SK-N-MC (cell line): ENCODE results near the gene CITED4.

Experiments
- DNase-seq: peaks from one replicate; pipeline ENCODE4 v3.0.0-alpha.2; 2011; ENCODE audit warnings: low read depth, low spot score
- H3K27ac ChIP-seq: fragments of 200-600 bp; sonication (generic); 2 replicates; pipeline ENCODE4 v1.5.1; 2016; ENCODE audit warnings: mixed run types
- H3K36me3 ChIP-seq: fragments of 200-600 bp; sonication (generic); 2 replicates; pipeline ENCODE4 v1.6.1; 2017; ENCODE audit warnings: antibody characterized with exemption, low read length, mixed read lengths; ENCODE audit not compliant: insufficient read depth
- H3K4me3 ChIP-seq: fragments of 200-600 bp; sonication (generic); 2 replicates; pipeline ENCODE4 v1.5.1; 2016
- H3K9ac ChIP-seq: fragments of 200-600 bp; sonication (generic); 2 replicates; pipeline ENCODE4 v1.8.0; 2017; ENCODE audit warnings: mixed run types, mixed read lengths; ENCODE audit not compliant: insufficient read length
- H3K9me3 ChIP-seq: fragments of 200-600 bp; sonication (generic); 2 replicates; pipeline ENCODE4 v1.6.1; 2017; ENCODE audit warnings: low read depth, mild to moderate bottlenecking, antibody characterized with exemption, low read length, moderate library complexity, mixed read lengths
- EZH2 ChIP-seq: fragments of 200-600 bp; sonication (generic); IDR thresholded peaks from one replicate; pipeline ENCODE4 v1.6.1; 2017; ENCODE audit warnings: antibody characterized with exemption
- FOXP2 ChIP-seq: optimal IDR thresholded peaks from 2 replicates; pipeline ENCODE3; 2011; ENCODE audit warnings: mild to moderate bottlenecking, moderate library complexity; ENCODE audit not compliant: insufficient read depth; ENCODE audit errors: extremely low read length, control extremely low read depth
- POLR2AphosphoS5 ChIP-seq: IDR thresholded peaks from 2 replicates; pipeline ENCODE4 v1.6.1; 2012; ENCODE audit warnings: mild to moderate bottlenecking, low read depth, low read length, borderline replicate concordance

The CITED4 gene

DNA sequence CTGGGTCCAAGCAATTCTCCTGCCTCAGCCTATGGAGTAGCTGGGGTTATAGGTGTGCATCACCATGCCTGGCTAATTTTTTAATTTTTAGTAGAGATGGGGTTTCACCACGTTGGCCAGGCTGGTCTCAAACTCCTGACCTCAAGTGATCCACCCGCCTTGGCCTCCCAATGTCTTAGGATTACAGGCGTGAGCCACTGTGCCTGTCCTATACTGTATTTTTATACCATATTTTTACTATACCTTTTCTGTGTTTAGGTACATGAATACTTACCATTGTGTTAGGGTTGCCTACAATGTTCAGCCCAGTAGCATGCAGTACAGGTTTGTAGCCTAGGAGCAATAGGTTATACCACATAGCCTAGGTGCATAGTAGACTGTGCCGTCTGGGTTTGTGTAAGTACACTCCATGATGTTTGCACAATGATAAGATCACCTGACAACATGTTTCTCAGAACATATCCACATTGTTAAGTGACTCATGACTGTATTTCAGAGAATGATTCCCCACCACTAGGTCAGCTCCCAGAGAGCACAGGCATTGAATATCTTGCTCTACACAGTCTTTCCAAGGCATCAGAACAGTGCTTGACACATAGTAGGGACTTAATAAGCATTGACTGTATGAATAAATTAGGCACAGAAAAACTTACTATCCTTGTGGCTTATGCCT is 6.0 kb upstream of the CITED4 start:
- Histone ChIP-seq H3K27ac (no peak overlapping the region), H3K4me3 (no peak overlapping the region), H3K9me3 (no peaks in the 10 kb centered on the region), H3K36me3 (no peaks in the 10 kb centered on the region), H3K9ac (no peak overlapping the region)
- no peak for DNase-seq
- TF ChIP-seq EZH2 (no peak), FOXP2 (no peak), POLR2AphosphoS5 (no peak)

DNA sequence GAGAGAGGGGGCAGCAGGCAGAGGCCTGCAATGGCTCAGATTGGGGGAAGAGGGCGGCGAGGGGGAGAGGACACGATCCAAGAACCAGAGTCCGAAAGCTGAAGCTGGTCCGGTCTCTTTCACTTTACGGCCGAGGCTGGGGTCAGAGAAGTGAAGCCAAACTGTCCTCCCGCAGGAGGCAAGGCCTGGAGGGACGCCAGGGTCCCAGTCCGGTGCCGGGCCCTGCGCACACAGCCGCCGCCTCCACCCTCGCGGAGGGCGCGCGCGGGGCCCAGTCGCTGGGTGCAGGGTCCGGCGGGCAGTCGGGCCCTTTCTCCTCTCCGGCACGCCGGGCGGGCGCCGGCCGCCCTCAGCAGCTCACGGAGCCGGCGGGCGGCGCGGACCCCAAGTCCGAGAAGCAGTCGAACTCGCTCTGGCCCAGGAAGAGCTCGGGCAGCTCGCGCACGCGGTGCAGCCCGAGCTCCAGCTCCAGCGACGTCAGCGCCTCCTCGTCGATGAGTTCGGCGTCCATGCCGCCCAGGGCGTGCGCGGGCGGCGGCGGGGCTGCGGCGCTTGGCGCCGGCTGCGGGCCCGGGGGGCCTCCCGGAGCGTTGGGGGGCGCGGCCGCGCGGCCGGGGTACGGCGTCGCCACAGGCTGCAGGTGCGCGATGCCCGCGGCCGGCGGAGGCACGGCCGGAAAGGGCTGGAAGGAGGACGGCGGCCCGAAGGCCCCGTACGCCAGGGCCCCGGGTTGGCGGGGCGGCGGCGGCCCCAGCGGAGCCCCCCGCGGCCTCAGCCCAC is 749 bp downstream of the CITED4 start:
- no peak for DNase-seq
- H3K4me3 ChIP-seq = peak overlapping the region; percentile 76
- H3K9ac ChIP-seq = no peak overlapping the region
- no peak overlapping the region for H3K27ac ChIP-seq
- TF ChIP-seq FOXP2 = no peak
- no peaks in the 10 kb centered on the region for H3K36me3 ChIP-seq
- no peaks in the 10 kb centered on the region for H3K9me3 ChIP-seq

DNA sequence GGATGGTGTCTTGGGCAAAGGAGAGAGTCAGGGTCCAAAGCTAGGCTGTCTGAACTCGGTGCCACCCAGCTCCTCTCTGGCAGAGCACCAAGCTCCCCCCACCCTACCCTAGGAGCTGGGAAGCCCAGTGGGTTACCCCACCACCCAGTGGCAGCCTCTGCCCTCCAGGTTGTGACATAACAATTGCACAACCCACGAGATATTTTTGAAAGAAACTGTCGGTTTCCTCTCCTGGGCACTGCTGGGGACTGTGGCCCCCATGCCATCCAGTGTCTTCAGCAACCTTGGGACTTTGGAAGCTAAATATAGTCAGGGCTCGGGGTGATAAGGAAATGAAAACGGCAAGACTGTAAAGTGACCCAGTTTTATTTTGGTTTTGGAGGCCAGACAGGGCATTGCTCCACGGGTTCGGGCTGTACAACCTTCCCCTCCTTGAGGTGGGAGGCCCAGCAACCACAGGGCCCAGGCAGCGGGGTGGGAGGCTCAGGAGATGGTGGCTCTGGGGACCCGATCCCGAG is 1.4 kb downstream of the CITED4 start:
- no peak for TF ChIP-seq EZH2
- no peak for TF ChIP-seq POLR2AphosphoS5
- TF ChIP-seq FOXP2 = no peak
- Histone ChIP-seq H3K4me3 (no peak overlapping the region), H3K27ac (no peak overlapping the region), H3K9ac (no peak overlapping the region), H3K36me3 (no peaks in the 10 kb centered on the region), H3K9me3 (no peaks in the 10 kb centered on the region)
- DNase-seq = no peak

DNA sequence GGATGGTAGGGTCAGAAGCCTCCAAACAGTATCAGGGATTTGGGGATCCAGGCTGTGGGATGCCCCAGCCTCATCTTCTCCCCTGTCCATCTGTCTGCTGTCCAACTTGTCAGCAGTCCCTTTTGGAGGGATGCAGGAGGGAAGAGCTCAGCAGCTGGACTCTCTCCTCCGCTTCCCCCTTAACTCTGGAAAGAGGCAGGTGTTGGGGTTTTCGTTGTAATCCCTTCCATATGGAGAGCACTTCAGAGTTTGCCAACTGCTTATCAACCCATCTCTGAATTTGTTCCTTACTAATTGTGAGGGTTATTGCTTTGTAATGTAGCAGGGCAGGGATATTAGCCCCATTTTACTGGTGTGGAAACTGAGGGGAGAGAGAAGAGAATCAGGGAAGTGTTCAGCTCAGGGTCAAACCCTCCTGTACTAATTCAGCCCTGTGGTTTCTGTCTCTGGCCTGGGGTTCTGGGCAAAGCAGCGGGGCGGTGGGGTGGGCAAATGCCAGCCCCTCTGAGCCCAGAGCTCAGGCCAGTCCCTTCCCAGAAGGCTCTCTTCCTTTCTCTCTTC is 3.2 kb downstream of the CITED4 start:
- H3K27ac ChIP-seq = no peak overlapping the region
- no peaks in the 10 kb centered on the region for H3K9me3 ChIP-seq
- TF ChIP-seq POLR2AphosphoS5 (no peak), FOXP2 (no peak), EZH2 (no peak)
- no peak for DNase-seq
- H3K9ac ChIP-seq = no peak overlapping the region
- H3K36me3 ChIP-seq = no peaks in the 10 kb centered on the region
- no peak overlapping the region for H3K4me3 ChIP-seq

DNA sequence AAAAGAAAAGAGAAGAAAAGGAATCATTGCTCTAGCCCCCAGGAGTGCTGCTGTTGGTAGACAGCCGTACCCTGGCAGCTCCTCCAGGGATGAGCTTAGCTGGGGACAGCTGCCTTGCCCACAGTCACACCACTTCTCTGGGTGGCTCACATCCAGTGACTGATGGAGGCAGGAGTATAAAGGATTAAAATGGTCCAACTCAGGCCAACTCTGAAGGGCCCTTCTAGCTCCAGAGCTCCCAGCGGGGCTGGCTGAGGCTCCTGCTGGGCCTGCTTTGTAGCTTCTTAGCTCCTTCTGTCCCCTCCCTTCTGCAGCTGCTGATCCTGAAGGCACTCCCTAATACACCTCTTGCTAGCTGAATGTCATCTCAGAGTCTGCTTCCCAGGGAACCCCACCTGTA is 4.4 kb downstream of the CITED4 start:
- no peak overlapping the region for H3K9ac ChIP-seq
- no peaks in the 10 kb centered on the region for H3K36me3 ChIP-seq
- no peak overlapping the region for H3K27ac ChIP-seq
- no peak overlapping the region for H3K4me3 ChIP-seq
- TF ChIP-seq EZH2 (no peak), FOXP2 (no peak), POLR2AphosphoS5 (no peak)
- DNase-seq = no peak
- H3K9me3 ChIP-seq = no peaks in the 10 kb centered on the region

DNA sequence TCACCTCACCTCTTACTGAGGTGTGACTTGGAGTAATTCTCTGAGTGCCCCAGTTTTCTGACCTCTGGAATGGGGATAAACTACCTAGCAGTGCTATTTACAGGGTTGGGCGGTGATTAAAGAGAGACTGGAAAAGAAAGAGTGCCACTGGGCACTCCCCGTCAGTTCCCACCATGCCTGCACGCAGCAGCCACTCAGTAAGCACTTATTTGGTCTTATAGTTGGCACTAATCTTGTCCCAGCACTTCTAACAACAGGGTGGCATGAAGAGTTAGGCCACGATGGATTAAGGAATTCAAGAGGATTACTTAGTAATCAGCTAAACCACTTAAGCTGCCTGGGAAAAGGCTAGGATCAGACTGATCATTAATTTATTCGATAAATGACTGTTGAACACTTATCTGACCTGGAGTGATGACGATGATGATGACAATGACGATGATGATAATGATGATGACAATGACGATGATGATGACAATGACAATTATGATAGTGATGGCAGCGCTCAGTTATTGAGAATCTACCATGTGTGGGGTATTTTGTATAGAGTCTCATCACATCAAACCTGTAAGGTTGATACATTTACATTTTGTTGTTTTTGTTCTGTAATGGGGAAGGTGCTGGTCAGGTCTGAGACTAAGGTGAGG is 5.4 kb downstream of the CITED4 start:
- H3K9me3 ChIP-seq = no peaks in the 10 kb centered on the region
- H3K27ac ChIP-seq = no peak overlapping the region
- H3K9ac ChIP-seq = no peak overlapping the region
- H3K36me3 ChIP-seq = no peaks in the 10 kb centered on the region
- no peak overlapping the region for H3K4me3 ChIP-seq
- no peak for DNase-seq
- TF ChIP-seq EZH2 = no peak
- TF ChIP-seq FOXP2 = no peak

DNA sequence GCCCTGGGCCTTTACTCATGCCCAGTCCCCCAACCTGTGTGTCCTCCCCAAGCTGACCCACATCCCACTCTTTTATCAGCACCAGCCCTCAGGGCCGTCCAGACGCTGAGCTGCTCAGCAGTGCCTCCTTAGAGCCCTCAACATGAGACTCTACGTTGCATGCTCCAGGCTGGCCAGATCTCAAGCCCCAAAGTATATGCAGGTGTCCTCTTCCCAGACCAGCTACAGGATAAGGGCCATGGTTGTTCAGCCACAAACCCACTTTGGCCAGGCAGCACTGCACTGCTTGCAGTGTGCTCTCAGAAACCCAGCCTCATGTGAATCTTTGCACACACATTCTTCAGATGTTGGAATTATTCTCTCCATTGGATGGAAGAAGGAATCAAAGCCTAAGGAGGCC is 6.0 kb downstream of the CITED4 start:
- no peak for DNase-seq
- no peak overlapping the region for H3K27ac ChIP-seq
- no peak overlapping the region for H3K9ac ChIP-seq
- H3K36me3 ChIP-seq = no peaks in the 10 kb centered on the region
- TF ChIP-seq FOXP2 (no peak), POLR2AphosphoS5 (no peak), EZH2 (no peak)
- no peak overlapping the region for H3K4me3 ChIP-seq
- H3K9me3 ChIP-seq = no peaks in the 10 kb centered on the region

DNA sequence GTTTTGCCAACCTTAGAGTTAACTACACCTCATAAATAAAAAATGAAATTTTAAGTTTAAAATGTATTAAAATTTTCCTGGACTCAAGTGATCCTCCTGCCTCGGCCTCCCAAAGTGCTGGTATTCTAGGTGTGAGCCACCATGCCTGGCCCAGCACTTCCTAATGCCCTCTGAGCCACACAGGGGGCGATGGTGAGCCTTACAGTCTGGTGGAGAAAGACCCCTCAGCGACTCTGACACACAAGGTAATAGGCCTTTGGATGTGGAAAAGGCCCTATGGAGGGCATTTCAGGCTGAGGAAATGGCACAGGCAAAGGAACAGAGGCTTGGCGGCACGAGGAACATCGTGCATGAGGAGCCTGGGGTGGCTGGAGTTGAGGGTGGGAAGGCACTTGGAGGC is 6.7 kb downstream of the CITED4 start:
- TF ChIP-seq EZH2 (no peak), POLR2AphosphoS5 (no peak), FOXP2 (no peak)
- H3K4me3 ChIP-seq = no peak overlapping the region
- H3K27ac ChIP-seq = no peak overlapping the region
- no peaks in the 10 kb centered on the region for H3K36me3 ChIP-seq
- no peak for DNase-seq
- H3K9ac ChIP-seq = no peak overlapping the region
- no peaks in the 10 kb centered on the region for H3K9me3 ChIP-seq
